Smooth muscle cell of the coronary artery (primary cell): Measurements from ENCODE around the gene ZSCAN21. TPM values are rescaled to one million over a fixed set of nuclear protein-coding genes. Genes with fewer than 3 reads are reported as not detected.

Experiments used
- total RNA-seq: library from RNA; depleted of rRNA; stranded (reverse); fragments of >200 nt; gene quantifications from 2 replicates; pipeline ENCODE4 v1.2.3, GENCODE V29; 2014; ENCODE audit warnings: low replicate concordance

ZSCAN21 gene
- total RNA-seq = 8.2 and 9.8 TPM in 2 replicates

GRCh38 chr7:100049441-100050291 is at the start of gene ZSCAN21:
TSS of gene ZSCAN21 (plus strand) at chr7:100049774. CDS start at chr7:100057007, 7,233 bp downstream.

GRCh38 chr7:100015232-100016214 is 34.1 kb upstream of the ZSCAN21 start, which contains the start of gene ZKSCAN1:
TSS of gene ZKSCAN1 (plus strand) at chr7:100015596. CDS start at chr7:100023507, 7,911 bp downstream.

GRCh38 chr7:100081535-100082102 is 32.0 kb downstream of the ZSCAN21 start, which contains the start of gene ZNF3:
TSS of gene ZNF3 (minus strand) at chr7:100081723. CDS start at chr7:100077357, 4,366 bp downstream.

GRCh38 chr7:100088621-100089457 is 39.3 kb downstream of the ZSCAN21 start, which contains the start of gene COPS6:
TSS of gene COPS6 (plus strand) at chr7:100088969. CDS start at chr7:100088991, 22 bp downstream.

GRCh38 chr7:100101016-100101862 is 51.7 kb downstream of the ZSCAN21 start, which contains the start of the genes AP4M1 and MCM7:
TSS of gene AP4M1 (plus strand) at chr7:100101643. CDS start at chr7:100101715, 72 bp downstream.
TSS of gene MCM7 (minus strand) at chr7:100101397. CDS start at chr7:100101294, 103 bp downstream.

Other genes with a start within 250 kb of the ZSCAN21 start
- not detected in 2 replicates for gene CYP3A43, start 221.8 kb upstream of the ZSCAN21 start, total RNA-seq
- 0.12 TPM in 1 of 2 replicates, not detected in the other for gene OR2AE1, start 172.7 kb upstream of the ZSCAN21 start, total RNA-seq
- gene TRIM4, start 130.2 kb upstream of the ZSCAN21 start, total RNA-seq = 21.2 and 32.1 TPM in 2 replicates
- gene GJC3, start 120.2 kb upstream of the ZSCAN21 start, total RNA-seq = not detected in 2 replicates
- 0.30 TPM in 1 of 2 replicates, not detected in the other for gene AZGP1, start 73.7 kb upstream of the ZSCAN21 start, total RNA-seq
- 33.1 and 37.3 TPM in 2 replicates for gene ZKSCAN1, start 34.2 kb upstream of the ZSCAN21 start, total RNA-seq
- gene ZNF3, start 31.9 kb downstream of the ZSCAN21 start, total RNA-seq = 11.8 and 19.1 TPM in 2 replicates
- 77.9 and 108 TPM in 2 replicates for gene COPS6, start 39.2 kb downstream of the ZSCAN21 start, total RNA-seq
- gene MCM7, start 51.6 kb downstream of the ZSCAN21 start, total RNA-seq = 23.5 and 39.1 TPM in 2 replicates
- gene AP4M1, start 51.9 kb downstream of the ZSCAN21 start, total RNA-seq = 15.3 and 19.6 TPM in 2 replicates
- 13.3 and 25.1 TPM in 2 replicates for gene TAF6, start 69.6 kb downstream of the ZSCAN21 start, total RNA-seq
- 34.4 and 67.6 TPM in 2 replicates for gene CNPY4, start 69.9 kb downstream of the ZSCAN21 start, total RNA-seq
- gene MBLAC1, start 77.2 kb downstream of the ZSCAN21 start, total RNA-seq = 1.4 and 2.2 TPM in 2 replicates
- 119 and 142 TPM in 2 replicates for gene LAMTOR4, start 99.1 kb downstream of the ZSCAN21 start, total RNA-seq
- 3.0 and 4.4 TPM in 2 replicates for gene TRAPPC14, start 108.9 kb downstream of the ZSCAN21 start, total RNA-seq
- 1.5 and 2.3 TPM in 2 replicates for gene GAL3ST4, start 118.8 kb downstream of the ZSCAN21 start, total RNA-seq
- gene GPC2, start 127.6 kb downstream of the ZSCAN21 start, total RNA-seq = 1.4 and 3.1 TPM in 2 replicates
- 0.30 and 1.4 TPM in 2 replicates for gene STAG3, start 128.1 kb downstream of the ZSCAN21 start, total RNA-seq
- not detected in 2 replicates for gene PVRIG, start 170.2 kb downstream of the ZSCAN21 start, total RNA-seq